H1 (cell line): ENCODE measurements around the gene NCOA5. TPM values are rescaled to one million over a fixed set of nuclear protein-coding genes. Genes with fewer than 3 reads are reported as not detected.
A peak's percentile ranks its signal among the peaks of the same experiment; 100 is the strongest.

Experiments used
- CTCF ChIA-PET: fragments of 300-600 bp; sonication (Branson Sonifier 250); formaldehyde crosslinking; loops from one replicate; lab custom pipeline; 2021; ENCODE audit not compliant: partially characterized antibody; lab: Charles Lee
- POLR2A ChIA-PET: fragments of 300-600 bp; sonication (Branson Sonifier 250); formaldehyde crosslinking; loops from one replicate; lab custom pipeline; 2021; ENCODE audit warnings: inconsistent platforms; ENCODE audit not compliant: partially characterized antibody; lab: Charles Lee
- DNase-seq, 2 experiments: peaks; one replicate each; pipeline versions ENCODE4 v3.0.0 to v3.0.0-alpha.2; 2010 to 2022; ENCODE audit warnings: low spot score in 2 of 2, low read depth in 1 of 2, mixed read lengths in 1 of 2
- FAIRE-seq: peaks from 2 replicates; lab custom pipeline; 2011; peaks lifted over from hg19 to GRCh38; lab: Jason Lieb, UNC
- H2AFZ ChIP-seq: 2 replicates; pipeline ENCODE4 v1.8.1; 2012; ENCODE audit warnings: low read length, inconsistent platforms
- H2AK5ac ChIP-seq: 2 replicates; pipeline ENCODE4 v1.6.1; 2013; ENCODE audit warnings: low read depth, low read length
- H2BK120ac ChIP-seq: replicated peaks from 2 replicates; pipeline ENCODE3; 2013; ENCODE audit warnings: low read depth, low read length, inconsistent platforms
- H2BK12ac ChIP-seq: 2 replicates; pipeline ENCODE4 v1.6.1; 2013; ENCODE audit warnings: low read depth, low read length
- H2BK15ac ChIP-seq: 2 replicates; pipeline ENCODE4 v1.6.1; 2013; ENCODE audit warnings: low read length
- H2BK20ac ChIP-seq: 2 replicates; pipeline ENCODE4 v1.6.1; 2013; ENCODE audit warnings: low read length
- H2BK5ac ChIP-seq: 2 replicates; pipeline ENCODE4 v1.6.1; 2013; ENCODE audit warnings: low read depth, low read length
- H3K14ac ChIP-seq: 2 replicates; pipeline ENCODE4 v1.6.1; 2013; ENCODE audit warnings: inconsistent platforms; ENCODE audit not compliant: insufficient read length
- H3K18ac ChIP-seq: 2 replicates; pipeline ENCODE4 v1.6.1; 2013; ENCODE audit warnings: low read length; ENCODE audit errors: extremely low read depth
- H3K23ac ChIP-seq: 2 replicates; pipeline ENCODE4 v1.6.1; 2013; ENCODE audit warnings: inconsistent platforms; ENCODE audit not compliant: insufficient read length
- H3K23me2 ChIP-seq: 2 replicates; pipeline ENCODE4 v1.6.1; 2013; ENCODE audit warnings: low read depth, low read length
- H3K27ac ChIP-seq: 2 replicates; pipeline ENCODE4 v1.6.1; 2011; ENCODE audit warnings: low read depth, low read length, inconsistent platforms
- H3K27me3 ChIP-seq, 4 experiments: replicated peaks in 1 of 4; 1 replicate in 1 of 4; 2 replicates in 3 of 4; pipeline versions ENCODE4 v1.6.1 to v1.8.1; 2011 to 2013; ENCODE audit warnings: low read length in 3 of 4, mild to moderate bottlenecking in 3 of 4, inconsistent platforms in 2 of 4, mixed read lengths in 2 of 4, moderate library complexity in 1 of 4; ENCODE audit not compliant: control insufficient read depth in 3 of 4, insufficient read depth in 3 of 4; ENCODE audit errors: extremely low read depth in 1 of 4
- H3K36me3 ChIP-seq, 4 experiments: 2 replicates each; pipeline versions ENCODE4 v1.6.1 to v1.8.1; 2011 to 2013; ENCODE audit warnings: mild to moderate bottlenecking in 4 of 4, low read length in 3 of 4, moderate library complexity in 2 of 4, control low read depth in 1 of 4, inconsistent platforms in 1 of 4; ENCODE audit not compliant: insufficient read depth in 4 of 4, control insufficient read depth in 2 of 4
- H3K4ac ChIP-seq: replicated peaks from 2 replicates; pipeline ENCODE3; 2013; ENCODE audit warnings: low read length, low read depth, mixed read lengths, inconsistent platforms; ENCODE audit not compliant: insufficient read length
- H3K4me1 ChIP-seq, 4 experiments: replicated peaks in 1 of 4; 1 replicate in 1 of 4; 2 replicates in 3 of 4; pipeline versions ENCODE4 v1.6.1 to v1.8.1; 2011 to 2013; ENCODE audit warnings: low read length in 3 of 4, inconsistent platforms in 2 of 4, mixed read lengths in 1 of 4; ENCODE audit not compliant: insufficient read depth in 4 of 4, control insufficient read depth in 3 of 4
- H3K4me2 ChIP-seq, 2 experiments: 2 replicates each; pipeline versions ENCODE4 v1.6.1 to v1.8.1; 2011 to 2013; ENCODE audit warnings: low read depth in 2 of 2, low read length in 2 of 2, control low read depth in 1 of 2, inconsistent platforms in 1 of 2, mild to moderate bottlenecking in 1 of 2; ENCODE audit not compliant: insufficient read depth in 1 of 2
- H3K4me3 ChIP-seq, 4 experiments: fragments of 200-600, 300-600 bp in 1 of 4; sonication (generic), shearing (Covaris generic), sonication (Bioruptor Twin) in 1 of 4; 2 replicates each; pipeline versions ENCODE4 v1.5.1 to v1.8.1; 2011 to 2016; ENCODE audit warnings: low read length in 4 of 4, low read depth in 3 of 4, control low read depth in 2 of 4, inconsistent platforms in 2 of 4, mild to moderate bottlenecking in 2 of 4, mixed read lengths in 1 of 4, moderate library complexity in 1 of 4; ENCODE audit not compliant: insufficient read depth in 2 of 4; ENCODE audit errors: extremely low read depth in 1 of 4
- H3K56ac ChIP-seq: replicated peaks from 2 replicates; pipeline ENCODE3; 2013; ENCODE audit warnings: low read depth, mild to moderate bottlenecking, mixed read lengths, low read length, inconsistent platforms; ENCODE audit not compliant: insufficient read length
- H3K79me1 ChIP-seq: 2 replicates; pipeline ENCODE4 v1.6.1; 2013; ENCODE audit warnings: low read depth, low read length, control low read depth
- H3K79me2 ChIP-seq, 2 experiments: 2 replicates each; pipeline versions ENCODE4 v1.6.1 to v1.8.1; 2012 to 2013; ENCODE audit warnings: low read length in 2 of 2, mild to moderate bottlenecking in 2 of 2, inconsistent platforms in 1 of 2; ENCODE audit not compliant: insufficient read depth in 2 of 2, control insufficient read depth in 1 of 2
- H3K9ac ChIP-seq, 4 experiments: replicated peaks in 1 of 4; 1 replicate in 1 of 4; 2 replicates in 3 of 4; pipeline versions ENCODE4 v1.6.1 to v1.8.1; 2011 to 2013; ENCODE audit warnings: low read depth in 3 of 4, low read length in 3 of 4, control low read depth in 2 of 4, mild to moderate bottlenecking in 2 of 4, moderate library complexity in 2 of 4, inconsistent platforms in 1 of 4; ENCODE audit errors: extremely low read depth in 1 of 4
- H3K9me3 ChIP-seq, 2 experiments: 2 replicates each; pipeline versions ENCODE4 v1.6.1 to v1.8.1; 2012 to 2013; ENCODE audit warnings: mild to moderate bottlenecking in 2 of 2, moderate library complexity in 2 of 2, control low read depth in 1 of 2, inconsistent platforms in 1 of 2, low read depth in 1 of 2, low read length in 1 of 2, mixed read lengths in 1 of 2; ENCODE audit not compliant: insufficient read depth in 2 of 2
- H4K20me1 ChIP-seq, 2 experiments: replicated peaks in 1 of 2; 2 replicates each; pipeline versions ENCODE3 to v1.8.1; 2011 to 2013; ENCODE audit warnings: inconsistent platforms in 2 of 2, low read length in 2 of 2, mild to moderate bottlenecking in 1 of 2; ENCODE audit not compliant: insufficient read depth in 2 of 2, control insufficient read depth in 1 of 2
- H4K5ac ChIP-seq: 2 replicates; pipeline ENCODE4 v1.6.1; 2013; ENCODE audit warnings: low read length, low read depth, mixed read lengths, inconsistent platforms; ENCODE audit not compliant: insufficient read length
- H4K8ac ChIP-seq: 2 replicates; pipeline ENCODE4 v1.8.0; 2013; ENCODE audit warnings: mild to moderate bottlenecking, moderate library complexity, low read length, inconsistent platforms; ENCODE audit not compliant: insufficient read depth; ENCODE audit errors: extremely low read depth
- H4K91ac ChIP-seq: replicated peaks from 2 replicates; pipeline ENCODE3; 2013; ENCODE audit warnings: low read length, mixed read lengths, inconsistent platforms; ENCODE audit not compliant: insufficient read length
- CTBP2 ChIP-seq: IDR thresholded peaks from 2 replicates; pipeline ENCODE4 v1.7.0; 2011; ENCODE audit warnings: borderline replicate concordance, mild to moderate bottlenecking, moderate library complexity, mixed read lengths, low read length; ENCODE audit not compliant: insufficient read depth, insufficient read length
- HDAC6 ChIP-seq: IDR thresholded peaks from one replicate; pipeline ENCODE4 v1.7.1; 2012; ENCODE audit warnings: low read depth, mild to moderate bottlenecking, inconsistent platforms, low read length, moderate library complexity
- SUZ12 ChIP-seq: fragments of 200-600 bp; sonication (generic); IDR thresholded peaks from 2 replicates; pipeline ENCODE4 v1.6.1; 2012; ENCODE audit warnings: mild to moderate bottlenecking, inconsistent platforms, low read length, moderate library complexity, mixed read lengths
- WGBS, 2 experiments: shearing (Covaris generic) in 1 of 2; methylation state at CpG; one replicate each; pipeline versions ENCODE4 v1.1.6 to v1.1.7; 2013 to 2015; ENCODE audit warnings: low lambda C conversion rate in 2 of 2, mixed read lengths in 2 of 2, inconsistent platforms in 1 of 2, low coverage in 1 of 2, missing lambda C conversion rate in 1 of 2; ENCODE audit not compliant: insufficient replicate concordance in 2 of 2, insufficient coverage in 1 of 2, insufficient read length in 1 of 2; ENCODE audit errors: extremely low coverage in 1 of 2, missing lambda C conversion rate in 1 of 2; 5-methylcytosine and 5-hydroxymethylcytosine counted together
- polyA plus RNA-seq, 7 experiments: library from polyadenylated mRNA; depleted of rRNA in 3 of 7; stranded (reverse) in 5 of 7; unstranded in 2 of 7; fragments of >200 nt in 5 of 7; fragments of 200-250 nt in 2 of 7; gene quantifications; 1 replicate in 5 of 7; 2 replicates in 1 of 7; 4 replicates in 1 of 7; pipeline versions ENCODE4 v1.2.1 to v1.2.3, GENCODE V29; 2011 to 2013; ENCODE audit warnings: missing spikeins in 2 of 7, mixed read lengths in 2 of 7
- total RNA-seq: library from RNA; stranded (reverse); fragmentation: NEBNext Ultra II Directional; extraction: Animal tissue kit (Norgen Biotek cat#: 25700); gene quantifications from 2 replicates; pipeline ENCODE4 v1.2.1, GENCODE V29; 2021
- TF ChIP-seq, protein P1 (sequence below): IDR thresholded peaks from 2 replicates; pipeline ENCODE4 v1.6.1; 2012; ENCODE audit warnings: inconsistent platforms

NCOA5 gene
- total and polyA plus RNA-seq, 2 of the 8 experiments (the other 6 are each of a cell fraction or from before 2014, with no cell fraction given), result 20.4 to 29.0 TPM

GRCh38 chr20:46030284-46031013, 59.3 kb downstream of the NCOA5 start:
- no peak overlapping the region for H2BK15ac ChIP-seq
- DNase-seq (no peak), FAIRE-seq (no peak)
- peak overlapping the region in 1 of 4 experiments; percentile 66; a peak in 2 of 8 replicates for H3K4me3 ChIP-seq
- H3K14ac ChIP-seq, result no peak overlapping the region
- H3K4me1 ChIP-seq, result peaks cover 0 to 11% (median 7%) of the 10 kb centered on the region in 4 experiments; a peak in 6 of 7 replicates
- H3K4ac ChIP-seq, result no peak overlapping the region
- no peak overlapping the region for H2BK5ac ChIP-seq
- no peak overlapping the region for H3K9ac ChIP-seq
- WGBS, 2 experiments, result 24% methylated on average over 27 of the region's 49 CpGs; no CpG with 5 or more reads in 1 of the 2 experiments
- no peak for TF ChIP-seq HDAC6
- TF ChIP-seq SUZ12, result peak; percentile 64; the same call in 1 of the 2 replicates
- no peak for TF ChIP-seq CTBP2
- TF ChIP-seq, protein P1, sequence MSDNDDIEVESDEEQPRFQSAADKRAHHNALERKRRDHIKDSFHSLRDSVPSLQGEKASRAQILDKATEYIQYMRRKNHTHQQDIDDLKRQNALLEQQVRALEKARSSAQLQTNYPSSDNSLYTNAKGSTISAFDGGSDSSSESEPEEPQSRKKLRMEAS, result no peak
- ChIA-PET POLR2A (interaction anchor here (1.4 to 1.8 kb wide), 2 partner anchors 46 to 58 kb away, joined by 4 to 8 read pairs; no protein-coding TSS in a partner anchor), CTCF (interaction anchor here (1.1 to 8.5 kb wide), 8 partner anchors 12 to 98 kb away, joined by 3 to 60 read pairs (median 4); no protein-coding TSS in a partner anchor)
- H3K27ac ChIP-seq, result no peak overlapping the region
- H3K23me2 ChIP-seq, result peaks cover 3% of the 10 kb centered on the region; the same call in 1 of the 2 replicates
- peaks cover 48 to 98% (median 83%) of the 10 kb centered on the region in 4 experiments for H3K27me3 ChIP-seq
- H4K20me1 ChIP-seq, result peaks cover 4 to 15% of the 10 kb centered on the region in 2 experiments
- H3K79me1 ChIP-seq, result no peaks in the 10 kb centered on the region
- no peak overlapping the region for H4K5ac ChIP-seq
- H4K8ac ChIP-seq, result no peak overlapping the region
- no peak overlapping the region for H2AK5ac ChIP-seq
- H3K4me2 ChIP-seq, result peak overlapping the region in 1 of 2 experiments; percentile 84; a peak in 2 of 4 replicates
- H3K56ac ChIP-seq, result no peak overlapping the region
- H2AFZ ChIP-seq, result no peak overlapping the region
- no peak overlapping the region for H2BK20ac ChIP-seq
- no peak overlapping the region for H2BK120ac ChIP-seq
- no peak overlapping the region for H4K91ac ChIP-seq
- no peak overlapping the region for H2BK12ac ChIP-seq
- H3K9me3 ChIP-seq, result no peaks in the 10 kb centered on the region
- no peak overlapping the region for H3K18ac ChIP-seq
- H3K36me3 ChIP-seq, result no peaks in the 10 kb centered on the region
- no peaks in the 10 kb centered on the region for H3K79me2 ChIP-seq
- H3K23ac ChIP-seq, result no peak overlapping the region
